22Rv1 (cell line): ENCODE results near the gene SCAF4.

Experiments
- ZFX ChIP-seq: fragments of 450-650 bp; IDR thresholded peaks from 2 replicates; pipeline ENCODE4 v1.6.1; 2017; ENCODE audit warnings: antibody characterized with exemption, borderline replicate concordance
- TF ChIP-seq, protein P1 (sequence below): fragments of 450-650 bp; IDR thresholded peaks from 2 replicates; pipeline ENCODE4 v1.5.1; 2017; ENCODE audit warnings: mild to moderate bottlenecking

GRCh38 chr21:31728952-31729351 lies 3.0 kb downstream of the SCAF4 start:
- TF ChIP-seq, protein P1, sequence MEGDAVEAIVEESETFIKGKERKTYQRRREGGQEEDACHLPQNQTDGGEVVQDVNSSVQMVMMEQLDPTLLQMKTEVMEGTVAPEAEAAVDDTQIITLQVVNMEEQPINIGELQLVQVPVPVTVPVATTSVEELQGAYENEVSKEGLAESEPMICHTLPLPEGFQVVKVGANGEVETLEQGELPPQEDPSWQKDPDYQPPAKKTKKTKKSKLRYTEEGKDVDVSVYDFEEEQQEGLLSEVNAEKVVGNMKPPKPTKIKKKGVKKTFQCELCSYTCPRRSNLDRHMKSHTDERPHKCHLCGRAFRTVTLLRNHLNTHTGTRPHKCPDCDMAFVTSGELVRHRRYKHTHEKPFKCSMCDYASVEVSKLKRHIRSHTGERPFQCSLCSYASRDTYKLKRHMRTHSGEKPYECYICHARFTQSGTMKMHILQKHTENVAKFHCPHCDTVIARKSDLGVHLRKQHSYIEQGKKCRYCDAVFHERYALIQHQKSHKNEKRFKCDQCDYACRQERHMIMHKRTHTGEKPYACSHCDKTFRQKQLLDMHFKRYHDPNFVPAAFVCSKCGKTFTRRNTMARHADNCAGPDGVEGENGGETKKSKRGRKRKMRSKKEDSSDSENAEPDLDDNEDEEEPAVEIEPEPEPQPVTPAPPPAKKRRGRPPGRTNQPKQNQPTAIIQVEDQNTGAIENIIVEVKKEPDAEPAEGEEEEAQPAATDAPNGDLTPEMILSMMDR, result no peak
- TF ChIP-seq ZFX, result no peak
